Psoas muscle (tissue), 8 donors: ENCODE data around the gene MYO1B. TPM values are rescaled to one million over a fixed set of nuclear protein-coding genes. Genes with fewer than 3 reads are reported as not detected.

Experiments
- ATAC-seq, 4 donors: fragments of 200-7000 bp; cut with Tn5 transposase; one replicate each; pipeline ENCODE4 v1.9.1; 2020; ENCODE audit warnings: moderate library complexity in 3 of 4, mild to moderate bottlenecking in 2 of 4
- DNase-seq, 2 donors: peaks; one replicate each; pipeline ENCODE4 v3.0.0-alpha.2; 2020
- H3K27ac ChIP-seq: fragments of 200-600 bp; one replicate; pipeline ENCODE4 v1.8.0; 2022
- H3K27me3 ChIP-seq, 3 donors: fragments of 200-600 bp in 1 of 3; one replicate each; pipeline versions ENCODE4 v1.6.1 to v1.8.0; 2013 to 2022; ENCODE audit warnings: low read length in 2 of 3, mild to moderate bottlenecking in 2 of 3, moderate library complexity in 1 of 3; ENCODE audit not compliant: insufficient read depth in 3 of 3
- H3K36me3 ChIP-seq, 2 donors: fragments of 200-600 bp in 1 of 2; one replicate each; pipeline versions ENCODE4 v1.6.1 to v1.8.0; 2013 to 2022; ENCODE audit warnings: low read depth in 1 of 2, mild to moderate bottlenecking in 1 of 2, moderate library complexity in 1 of 2; ENCODE audit not compliant: insufficient read depth in 1 of 2
- H3K4me1 ChIP-seq: fragments of 200-600 bp; one replicate; pipeline ENCODE4 v1.8.0; 2022
- H3K4me3 ChIP-seq: fragments of 200-600 bp; one replicate; pipeline ENCODE4 v1.8.0; 2022; ENCODE audit warnings: mild to moderate bottlenecking
- H3K9me3 ChIP-seq: fragments of 200-600 bp; one replicate; pipeline ENCODE4 v1.8.0; 2022
- CTCF ChIP-seq: fragments of 200-600 bp; IDR thresholded peaks from one replicate; pipeline ENCODE4 v1.8.0; 2022; ENCODE audit warnings: antibody characterized with exemption
- WGBS, 3 donors: extraction: QIAGEN DNeasy Blood & Tissue Kit; methylation state at CpG; one replicate each; pipeline versions ENCODE4 v1.1.6 to v1.1.7; 2013; 5-methylcytosine and 5-hydroxymethylcytosine counted together
- intact Hi-C, 2 donors: fragments of 100-400 bp; cut with DNase I; formaldehyde crosslinking; loops; one replicate each; pipeline versions ENCODE4 v1.11.0 to v1.14.2; 2022
- polyA plus RNA-seq, 3 donors: library from polyadenylated mRNA; stranded (reverse); fragments of 200-250 nt; gene quantifications; one replicate each; pipeline ENCODE4 v1.2.3, GENCODE V29; 2013
- total RNA-seq, 4 donors: library from RNA; stranded (reverse); fragmentation: NEBNext Ultra II Directional in 2 of 4; extraction: Animal tissue kit (Norgen Biotek cat#: 25700) in 2 of 4; gene quantifications; one replicate each; pipeline versions ENCODE4 v1.2.1 to v1.2.4, GENCODE V29; 2021 to 2023
- donor health status: healthy with polysubstance abuse.
- donor health status: DM: no; HTN: no; CAD: no; lungs with moderate emphysema.
- donor health status: Bipolar disorder and iron deficiency.
- donor health status: healthy.
- donor health status: DM: yes; HTN: yes; CAD: no.
- donor health status: DM: no; HTN: no; CAD: no.
- donor health status: DM: no; HTN: no; CAD: no.
- donor health status: DM: yes; HTN: yes; CAD: no.

The MYO1B gene
- total and polyA plus RNA-seq, 7 donors = 4.4 to 14.1 (median 7.9) TPM

- Histone ChIP-seq H3K27ac (no peak overlapping the region), H3K9me3 (no peaks in the 10 kb centered on the region), H3K4me1 (no peaks in the 10 kb centered on the region), H3K36me3 (peaks cover 0 to 4% of the 10 kb centered on the region in 2 donors), H3K4me3 (no peak overlapping the region), H3K27me3 (no peaks in the 10 kb centered on the region)
- ATAC-seq (no peak), DNase-seq (no peak)
- WGBS, 3 donors = 95 to 97% (median 96%) methylated on average over 7 of the region's 7 CpGs
- no peak for TF ChIP-seq CTCF
- intact Hi-C loops = no loop called here
Observed at GRCh38 chr2:191417746-191418145, 172.5 kb downstream of the MYO1B start.

- H3K4me1 ChIP-seq = no peaks in the 10 kb centered on the region
- no peak for ATAC-seq
- peaks cover 0 to 9% of the 10 kb centered on the region in 2 donors for H3K36me3 ChIP-seq
Observed at GRCh38 chr2:191421950-191422349, 176.7 kb downstream of the MYO1B start.

GRCh38 chr2:191427031-191427430, 181.8 kb downstream of the MYO1B start:
- Histone ChIP-seq H3K4me1 (no peaks in the 10 kb centered on the region), H3K9me3 (no peaks in the 10 kb centered on the region), H3K27me3 (no peaks in the 10 kb centered on the region), H3K36me3 (peaks cover 0 to 9% of the 10 kb centered on the region in 2 donors), H3K4me3 (no peak overlapping the region), H3K27ac (no peak overlapping the region)
- DNase-seq (no peak), ATAC-seq (no peak)
- 87 to 92% (median 91%) methylated on average over 4 of the region's 4 CpGs for WGBS, 3 donors
- intact Hi-C loops = no loop called here
- TF ChIP-seq CTCF = no peak

More at GRCh38 chr2:191421950-191422349, 176.7 kb downstream of the MYO1B start:
- H3K27ac ChIP-seq = no peak overlapping the region
- H3K9me3 ChIP-seq = no peaks in the 10 kb centered on the region
- no peak for TF ChIP-seq CTCF
- H3K4me3 ChIP-seq = no peak overlapping the region
- DNase-seq = no peak
- 91 to 100% (median 95%) methylated on average over 2 of the region's 2 CpGs for WGBS, 3 donors
- intact Hi-C loops = no loop called here
- no peaks in the 10 kb centered on the region for H3K27me3 ChIP-seq

- no peak overlapping the region for H3K4me3 ChIP-seq
- no peaks in the 10 kb centered on the region for H3K4me1 ChIP-seq
- TF ChIP-seq CTCF = no peak
- H3K27ac ChIP-seq = no peak overlapping the region
- no peaks in the 10 kb centered on the region for H3K27me3 ChIP-seq
- no peaks in the 10 kb centered on the region for H3K9me3 ChIP-seq
- WGBS, 3 donors = 71 to 81% (median 73%) methylated on average over 3 of the region's 3 CpGs
- no peak for DNase-seq
- ATAC-seq = no peak
- H3K36me3 ChIP-seq = peaks cover 0 to 9% of the 10 kb centered on the region in 2 donors
- intact Hi-C loops = no loop called here
Observed at GRCh38 chr2:191428141-191428540, 182.9 kb downstream of the MYO1B start.

GRCh38 chr2:191430476-191430875, 185.3 kb downstream of the MYO1B start:
- ATAC-seq = no peak
- Histone ChIP-seq H3K36me3 (peaks cover 0 to 2% of the 10 kb centered on the region in 2 donors), H3K4me3 (no peak overlapping the region), H3K27me3 (no peaks in the 10 kb centered on the region), H3K27ac (no peak overlapping the region), H3K4me1 (no peaks in the 10 kb centered on the region), H3K9me3 (no peaks in the 10 kb centered on the region)
- intact Hi-C loops = no loop called here
- DNase-seq = no peak
- no peak for TF ChIP-seq CTCF
- 86 to 95% (median 94%) methylated on average over 1 of the region's 1 CpG for WGBS, 3 donors
